HG03064 (cell line): ENCODE data around the gene CHRM5.
"Not testable (repeated sequence)": the region's sequence is repeated elsewhere in the genome, so short reads cannot be mapped to it uniquely, and the experiment has no call there.

Source experiments
- ATAC-seq: cut with Tn5 transposase; IDR thresholded peaks from one replicate; pipeline ENCODE4 v1.9.1; 2021; ENCODE audit warnings: low read depth; ENCODE audit not compliant: unreplicated experiment

CHRM5 gene

GRCh38 chr15:33985751-33986150, 17.5 kb downstream of the CHRM5 start:
- ATAC-seq: no peak

GRCh38 chr15:33987444-33987843, 19.1 kb downstream of the CHRM5 start:
- no peak for ATAC-seq

DNA sequence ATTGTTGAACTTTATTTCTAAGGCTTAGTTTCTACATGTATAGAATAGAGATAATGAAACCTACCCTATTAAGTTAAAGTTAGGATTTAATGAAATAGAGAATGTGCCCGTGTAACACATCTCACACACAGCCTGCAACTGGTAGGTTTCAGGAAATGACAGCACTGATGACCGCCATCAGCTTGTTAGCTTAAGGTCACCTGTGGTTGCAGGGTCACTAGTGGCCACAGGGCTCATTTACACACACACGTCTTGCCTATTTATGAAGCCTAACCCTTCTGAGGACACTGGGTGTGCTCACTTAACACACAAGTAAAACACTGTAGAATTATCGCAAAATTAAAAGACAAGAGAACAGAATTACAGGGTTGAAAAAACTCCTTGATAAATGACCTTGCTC, 20.1 kb downstream of the CHRM5 start:
- no peak for ATAC-seq

DNA sequence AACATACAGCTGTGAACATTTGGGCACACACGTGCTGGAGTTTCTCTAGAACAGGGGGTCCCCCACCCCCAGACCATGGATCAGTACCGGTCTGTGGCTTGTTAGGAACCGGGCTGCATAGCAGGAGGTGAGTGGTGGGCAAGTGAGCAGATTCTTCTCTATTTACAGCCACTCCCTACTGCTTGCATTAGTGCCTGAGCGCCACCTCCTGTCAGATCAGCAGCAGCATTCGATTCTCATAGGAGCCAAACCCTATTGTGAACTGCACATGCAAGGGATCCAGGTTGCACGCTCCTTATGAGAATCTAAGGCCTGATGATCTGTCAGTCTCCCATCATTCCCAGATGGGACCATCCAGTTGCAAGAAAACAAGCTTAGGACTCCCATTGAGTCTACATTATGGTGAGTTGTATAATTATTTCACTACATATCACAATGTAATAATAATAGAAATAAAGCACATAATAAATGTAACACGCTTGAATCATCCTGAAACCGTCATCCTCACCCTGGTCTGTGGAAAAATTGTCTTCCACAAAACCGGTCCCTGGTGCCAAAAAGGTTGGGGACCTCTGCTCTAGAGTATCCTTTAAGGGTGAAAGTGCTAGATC, 25.8 kb downstream of the CHRM5 start:
- no peak for ATAC-seq

DNA sequence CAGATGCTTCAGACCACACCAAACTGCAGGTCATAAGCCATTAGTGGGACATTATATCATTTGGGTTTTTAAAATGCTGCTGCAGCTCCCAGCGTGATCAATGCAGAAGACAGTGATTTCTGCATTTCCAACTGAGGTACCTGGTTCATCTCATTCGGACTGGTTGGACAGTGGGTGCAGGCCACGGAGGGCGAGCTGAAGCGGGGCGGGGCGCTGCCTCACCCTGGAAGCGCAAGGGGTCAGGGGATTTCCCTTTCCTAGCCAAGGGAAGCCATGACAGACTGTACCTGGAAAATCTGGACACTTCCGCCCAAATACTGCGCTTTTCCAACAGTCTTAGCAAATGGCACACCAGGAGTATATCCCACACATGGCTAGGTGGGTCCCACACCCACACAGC, 27.4 kb downstream of the CHRM5 start:
- ATAC-seq: not testable (repeated sequence)

GRCh38 chr15:34001536-34001935, 33.2 kb downstream of the CHRM5 start:
- no peak for ATAC-seq

DNA sequence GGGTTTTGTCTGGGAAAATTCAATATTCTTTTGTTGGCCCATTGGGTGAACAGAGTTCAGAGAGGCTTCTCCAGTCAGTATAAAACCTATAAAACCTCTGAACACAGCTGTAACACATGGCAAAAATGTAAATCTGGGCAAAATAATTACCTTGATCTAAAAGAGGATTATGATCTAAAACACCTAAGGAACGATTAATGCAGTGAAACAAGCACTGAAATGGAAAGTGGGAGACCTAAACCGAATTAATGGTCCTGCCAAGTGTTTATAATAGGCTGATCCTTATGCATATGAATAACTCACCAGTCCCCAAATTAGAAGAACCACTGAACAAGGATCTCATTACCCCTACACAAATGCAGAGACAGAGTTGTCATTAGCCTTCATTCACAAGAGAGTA, 38.1 kb downstream of the CHRM5 start:
- ATAC-seq: no peak

GRCh38 chr15:34009656-34010055, 41.4 kb downstream of the CHRM5 start:
- no peak for ATAC-seq

GRCh38 chr15:34010921-34011320, 42.6 kb downstream of the CHRM5 start:
- ATAC-seq: no peak

DNA sequence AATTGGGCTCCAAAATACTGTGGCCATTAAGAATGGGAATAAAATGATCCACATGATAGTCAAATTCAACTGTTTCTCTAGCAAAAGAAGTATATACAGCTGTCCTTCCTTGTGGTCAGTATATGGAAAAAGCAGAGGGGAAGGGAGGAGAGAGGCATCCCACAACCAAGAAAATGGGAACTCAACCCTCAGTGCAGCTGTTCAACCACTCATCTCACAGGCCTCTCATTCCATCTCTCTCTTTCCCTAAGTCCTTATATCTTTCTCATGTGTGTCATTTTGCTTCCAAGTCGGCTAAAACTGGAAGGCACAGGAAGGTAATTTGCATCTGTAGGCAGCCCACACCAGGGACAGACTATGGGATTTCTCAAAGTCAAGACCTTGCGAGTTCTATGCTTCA, 43.2 kb downstream of the CHRM5 start:
- no peak for ATAC-seq

DNA sequence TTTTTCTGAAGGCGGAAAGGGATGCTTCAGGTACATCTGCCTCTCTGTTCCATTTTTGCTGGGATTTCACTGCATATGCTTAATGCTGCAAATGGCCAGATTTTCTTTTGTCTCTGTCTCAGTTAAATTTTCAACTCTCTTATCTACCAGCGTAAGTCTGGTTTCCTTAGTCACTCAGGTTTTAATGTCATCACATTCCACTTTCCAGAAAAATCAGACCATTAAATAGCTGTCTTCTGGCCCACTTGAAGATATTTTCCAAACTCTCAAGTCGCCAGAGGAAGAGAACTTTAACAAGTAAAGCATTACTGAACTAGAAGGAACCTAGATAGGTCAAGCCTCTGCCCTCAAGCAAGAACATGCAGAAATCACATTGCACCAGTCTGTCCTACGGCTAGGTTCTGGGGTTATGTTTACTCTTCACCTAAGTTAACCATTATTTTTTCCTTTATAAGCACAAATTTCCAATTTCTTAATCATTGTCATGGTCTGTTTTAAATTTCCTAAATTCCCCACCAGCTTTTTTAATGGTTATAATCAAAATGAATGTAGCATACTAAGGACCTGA, 44.2 kb downstream of the CHRM5 start:
- no peak for ATAC-seq

DNA sequence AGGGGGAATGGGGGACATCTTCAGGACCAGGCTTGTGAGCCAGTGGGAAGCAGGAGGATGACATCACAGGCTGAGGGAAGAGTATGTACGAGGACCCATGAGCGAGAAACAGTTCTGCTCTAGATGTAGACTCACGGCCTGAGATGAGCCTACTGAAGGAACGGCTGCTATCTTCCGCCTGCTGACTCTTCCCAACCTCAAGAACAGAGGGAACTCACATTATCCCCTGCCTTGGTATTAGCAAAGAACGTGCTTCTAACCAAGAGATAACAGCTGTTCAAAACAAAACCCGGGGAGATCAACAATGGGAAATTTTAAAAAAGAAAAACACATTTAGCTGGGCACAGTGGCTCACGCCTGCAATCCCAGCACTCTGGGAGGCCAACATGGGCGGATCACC, 45.4 kb downstream of the CHRM5 start:
- ATAC-seq: no peak

- no peak for ATAC-seq
These were observed 46.3 kb downstream of the CHRM5 start for GRCh38 chr15:34014556-34014955.

- no peak for ATAC-seq
These were observed 49.8 kb downstream of the CHRM5 start for GRCh38 chr15:34018021-34018645.

- not testable (repeated sequence) for ATAC-seq
These were observed 50.4 kb downstream of the CHRM5 start for GRCh38 chr15:34018738-34019137.

DNA sequence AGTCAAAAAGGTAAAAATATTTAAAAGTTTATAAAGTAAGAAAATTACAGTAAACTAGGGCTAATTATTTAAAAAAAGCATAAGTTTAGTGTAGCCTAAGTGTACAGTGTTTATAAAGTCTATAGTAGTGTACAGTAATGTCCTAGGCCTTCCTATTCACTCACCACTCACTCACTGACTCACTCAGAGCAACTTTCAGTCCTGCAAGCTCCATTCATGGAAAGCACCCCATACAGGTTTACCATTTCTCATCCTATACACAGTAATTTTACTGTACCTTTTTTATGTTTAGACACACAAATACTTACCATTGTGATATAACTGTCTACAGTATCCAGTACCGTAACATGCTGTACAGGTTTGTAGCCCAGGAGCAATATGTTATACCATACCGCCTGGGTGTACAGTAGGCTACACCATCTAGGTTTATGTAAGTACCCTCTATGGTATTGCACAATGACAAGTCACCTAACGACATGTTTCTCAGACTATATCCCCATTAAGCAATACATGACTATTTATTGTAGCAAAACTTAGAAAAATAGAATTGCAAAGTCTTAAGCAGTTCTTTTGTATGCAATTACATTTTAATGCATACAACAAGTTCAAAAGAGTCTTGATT, 51.2 kb downstream of the CHRM5 start:
- no peak for ATAC-seq

DNA sequence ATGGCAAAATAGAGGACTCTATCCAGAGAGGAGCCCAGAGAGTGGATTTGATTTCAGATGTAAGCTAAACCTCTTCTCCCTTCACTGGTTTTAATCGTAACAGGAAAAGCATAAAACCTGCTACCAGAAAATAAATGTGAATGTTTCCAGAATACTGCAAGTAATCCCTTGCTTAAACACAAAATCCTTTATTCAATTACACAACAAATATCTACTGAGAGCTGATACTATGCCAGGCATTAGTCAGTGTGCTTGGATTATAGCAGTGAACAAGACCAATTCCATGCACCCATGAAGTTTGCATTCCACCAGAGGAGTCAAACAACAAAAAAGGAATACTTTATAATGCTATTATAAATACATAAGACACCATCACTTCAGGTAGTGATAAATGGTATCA, 55.6 kb downstream of the CHRM5 start:
- no peak for ATAC-seq

DNA sequence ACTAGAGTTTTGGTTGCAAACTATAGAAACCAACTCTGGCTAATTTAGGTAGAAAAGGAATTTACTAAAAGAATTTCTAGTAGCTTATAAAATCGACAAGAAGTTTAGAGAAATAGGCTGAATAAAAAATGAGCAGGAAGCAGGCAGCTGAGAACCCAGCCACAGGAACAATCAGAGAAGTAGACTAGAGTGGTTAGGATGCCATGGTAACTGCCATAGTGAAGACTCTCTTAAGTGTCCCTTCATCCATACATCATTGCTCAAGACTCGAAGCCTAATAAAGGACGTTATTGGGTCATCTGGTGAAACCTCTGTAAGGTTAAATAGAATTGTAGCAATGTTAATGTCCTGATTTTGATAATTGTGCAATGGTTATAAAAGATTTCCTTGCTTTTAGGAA, 57.0 kb downstream of the CHRM5 start:
- ATAC-seq: no peak

DNA sequence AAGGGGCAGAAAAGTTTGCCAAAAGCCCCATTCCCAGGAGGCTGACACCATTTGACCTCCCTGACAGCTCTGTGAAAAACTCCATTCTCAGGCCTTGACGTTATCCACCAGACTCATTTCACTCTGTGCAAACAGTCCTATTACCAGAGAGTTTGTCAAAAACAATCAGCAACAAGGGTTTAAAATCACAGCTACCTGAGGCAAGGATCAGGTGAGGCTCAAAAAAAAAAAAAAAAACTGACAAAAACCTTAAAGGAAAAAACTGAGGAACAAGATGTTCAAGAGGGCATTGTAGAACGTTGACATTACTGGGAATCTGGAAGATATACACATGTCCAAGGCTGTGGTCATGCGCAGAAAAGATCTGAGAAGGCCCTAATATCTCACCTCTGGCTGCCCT, 59.3 kb downstream of the CHRM5 start:
- no peak for ATAC-seq

DNA sequence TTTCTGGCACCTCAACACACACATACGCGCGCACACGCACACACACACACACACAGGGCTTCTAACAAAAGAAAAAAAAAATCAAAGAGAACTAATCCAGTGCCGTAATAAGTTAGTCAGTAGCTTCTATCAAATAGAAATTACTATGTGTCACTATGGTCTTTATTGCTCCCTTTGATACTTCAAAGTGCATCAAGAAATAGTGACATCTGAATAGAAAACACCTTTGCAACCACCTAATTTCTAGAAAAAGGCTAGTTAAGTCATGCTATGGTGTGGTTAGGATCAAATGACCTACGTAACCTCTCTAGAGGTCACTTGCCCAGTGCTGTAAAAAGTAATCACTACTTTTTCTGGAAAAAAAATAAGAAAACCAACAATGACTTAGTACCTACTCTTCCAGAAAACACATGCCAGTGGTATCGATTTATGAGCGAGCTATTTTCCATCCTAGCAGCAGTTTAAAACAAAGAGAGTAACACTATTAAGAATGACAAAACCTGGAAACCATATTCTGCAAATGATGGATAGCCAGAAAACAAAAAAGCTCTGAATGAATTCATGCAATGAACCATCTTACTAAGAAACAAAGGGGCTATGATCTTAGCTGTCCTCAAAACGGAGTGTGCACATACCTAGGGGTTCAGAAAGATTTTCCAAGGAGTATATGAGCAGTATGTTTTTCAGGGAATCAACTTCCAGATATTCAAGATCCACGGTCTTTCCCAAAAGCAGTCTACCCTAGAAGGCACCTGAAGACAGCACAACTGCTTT, 63.9 kb downstream of the CHRM5 start:
- no peak for ATAC-seq
